K562 (cell line): ENCODE results near the gene SLC25A33. TPM values are rescaled to one million over a fixed set of nuclear protein-coding genes. Genes with fewer than 3 reads are reported as not detected.

Experiments
- ARNT ChIP-seq, 2 experiments: fragments of 450-650 bp; IDR thresholded peaks; 2 replicates each; pipeline ENCODE4 v1.6.1; 2016; ENCODE audit warnings: mild to moderate bottlenecking in 1 of 2
- CXXC5 ChIP-seq: fragments of 250-450 bp; sonication (Bioruptor Pico); IDR thresholded peaks from 2 replicates; pipeline ENCODE4 v1.8.0; 2022; ENCODE audit warnings: inconsistent platforms, mild to moderate bottlenecking, moderate library complexity
- FOSL1 ChIP-seq: fragments of 200-800 bp; sonication (Bioruptor generic); conservative IDR thresholded peaks from 2 replicates; pipeline ENCODE4 v1.6.1; 2016; ENCODE audit warnings: missing genetic modification characterization, missing compliant biosample characterization
- LEF1 ChIP-seq: fragments of 450-650 bp; IDR thresholded peaks from 2 replicates; pipeline ENCODE4 v1.6.1; 2016; ENCODE audit warnings: mild to moderate bottlenecking
- OTX1 ChIP-seq: fragments of 450-650 bp; formaldehyde crosslinking; IDR thresholded peaks from 2 replicates; pipeline ENCODE4 v1.4.0; 2022; ENCODE audit warnings: mild to moderate bottlenecking
- RCOR1 ChIP-seq, 2 experiments: IDR thresholded peaks; 2 replicates each; pipeline ENCODE4 v1.6.1; 2012; ENCODE audit warnings: low read depth in 2 of 2, low read length in 2 of 2, borderline replicate concordance in 1 of 2, improper control_type of control experiment in 1 of 2
- RHOXF2B ChIP-seq: fragments of 250-450 bp; sonication (Bioruptor Pico); conservative IDR thresholded peaks from 2 replicates; pipeline ENCODE4 v1.5.1; 2021
- SIX5 ChIP-seq, 2 experiments: IDR thresholded peaks; 2 replicates each; pipeline ENCODE4 v1.6.1; 2011; ENCODE audit warnings: low read length in 2 of 2, borderline replicate concordance in 1 of 2, low read depth in 1 of 2, mild to moderate bottlenecking in 1 of 2, moderate library complexity in 1 of 2; ENCODE audit not compliant: insufficient read depth in 1 of 2
- SRSF7 ChIP-seq: fragments of 200-400 bp; formaldehyde crosslinking; optimal IDR thresholded peaks from 2 replicates; pipeline ENCODE3; 2017; ENCODE audit warnings: mild to moderate bottlenecking, low read depth, low read length
- ZNF212 ChIP-seq: fragments of 450-650 bp; formaldehyde crosslinking; IDR thresholded peaks from 2 replicates; pipeline ENCODE4 v1.4.0; 2020; ENCODE audit warnings: mild to moderate bottlenecking
- ZNF23 ChIP-seq: fragments of 250-450 bp; sonication (Bioruptor Pico); IDR thresholded peaks from 2 replicates; pipeline ENCODE4 v1.4.0; 2020; ENCODE audit warnings: mild to moderate bottlenecking
- ZNF589 ChIP-seq: fragments of 200-800 bp; sonication (Bioruptor generic); IDR thresholded peaks from 2 replicates; pipeline ENCODE4 v1.6.1; 2016; ENCODE audit warnings: low read depth, missing genetic modification characterization, missing compliant biosample characterization
- polyA plus RNA-seq, 8 experiments: library from polyadenylated mRNA; depleted of rRNA in 4 of 8; stranded (reverse) in 5 of 8; unstranded in 3 of 8; fragments of >200 nt; fragmentation: Nextera tagmentation in 2 of 8; fragmentation: Illumina TruSeq in 1 of 8; extraction: Ambion mirVana in 2 of 8; extraction: Trizol in 1 of 8; gene quantifications; 2 replicates each; pipeline versions ENCODE4 v1.2.1 to v1.2.3, GENCODE V29; 2011 to 2014; ENCODE audit warnings: inconsistent platforms in 1 of 8, missing spikeins in 1 of 8
- total RNA-seq, 7 experiments: library from RNA; depleted of rRNA in 6 of 7; stranded (reverse); fragments of >200 nt in 6 of 7; fragmentation: Illumina TruSeq in 2 of 7; extraction: Trizol in 2 of 7; gene quantifications; 2 replicates each; pipeline versions ENCODE4 v1.2.1 to v1.2.3, GENCODE V29; 2011 to 2021; ENCODE audit warnings: low replicate concordance in 1 of 7
- TF ChIP-seq, protein P1 (sequence below): fragments of 250-450 bp; sonication (Bioruptor Pico); IDR thresholded peaks from 2 replicates; pipeline ENCODE4 v1.4.0; 2020; ENCODE audit warnings: mild to moderate bottlenecking, moderate library complexity, borderline replicate concordance
- TF ChIP-seq, protein P2 (sequence below), 3 experiments: fragments of 200-800 bp in 1 of 3; sonication (Bioruptor generic) in 1 of 3; sonication (generic) in 1 of 3; formaldehyde crosslinking in 1 of 3; IDR thresholded peaks; 2 replicates each; pipeline versions ENCODE4 v1.6.1 to v1.8.0; 2016 to 2022; ENCODE audit warnings: mild to moderate bottlenecking in 2 of 3, missing compliant biosample characterization in 2 of 3, missing genetic modification characterization in 2 of 3, missing genetic modification reagents in 1 of 3
- TF ChIP-seq, protein P3 (sequence below), 2 experiments: fragments of 450-650 bp in 1 of 2; sonication (generic) in 1 of 2; formaldehyde crosslinking; conservative IDR thresholded peaks; 2 replicates each; pipeline versions ENCODE4 v1.4.0 to v1.8.1; 2020 to 2022; ENCODE audit warnings: mild to moderate bottlenecking in 1 of 2, missing genetic modification reagents in 1 of 2
- TF ChIP-seq, protein P4 (sequence below): fragments of 450-650 bp; IDR thresholded peaks from 2 replicates; pipeline ENCODE4 v1.6.1; 2016; ENCODE audit warnings: mild to moderate bottlenecking
- TF ChIP-seq, protein P5 (sequence below): fragments of 250-450 bp; sonication (Bioruptor Pico); IDR thresholded peaks from 2 replicates; pipeline ENCODE4 v1.8.0; 2021; ENCODE audit warnings: moderate library complexity, mild to moderate bottlenecking, inconsistent platforms

Gene SLC25A33
- total and polyA plus RNA-seq, 9 of the 15 experiments (the other 6 are each of a cell fraction or from before 2014, with no cell fraction given): 3.2 to 23.5 (median 17.5) TPM

DNA sequence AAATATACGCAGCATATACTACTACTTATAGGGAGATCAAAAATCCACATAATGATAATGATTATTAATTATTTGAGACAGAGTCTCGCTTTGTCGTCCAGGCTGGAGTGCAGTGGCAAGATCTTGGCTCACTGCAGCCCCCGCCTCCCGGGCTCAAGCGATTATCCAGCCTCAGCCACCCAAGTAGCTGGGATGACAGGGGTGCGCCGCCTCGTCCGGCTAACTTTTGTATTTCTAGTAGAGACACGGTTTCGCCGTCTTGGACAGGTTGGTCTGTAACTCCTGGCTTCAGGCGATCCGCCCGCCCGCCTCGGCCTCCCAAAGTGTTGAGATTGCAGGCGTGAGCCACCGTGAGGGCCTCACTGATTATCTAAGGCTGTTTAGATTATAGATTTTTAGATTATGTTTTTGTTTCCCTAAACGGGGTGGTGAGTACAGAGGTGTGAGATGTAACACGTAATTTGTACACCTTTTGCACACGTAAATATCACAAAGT lies 548 bp upstream of the SLC25A33 start (continued):
- 0 out of 2 replicates have a peak, but pooled peaks have one; percentile 53 for TF ChIP-seq ZNF589 (CRISPR knock-in tag)
- no peak for TF ChIP-seq RCOR1 (IDR thresholded peaks at IDR 0.05; ENCODE audit: borderline replicate concordance in 1 of 2, low read depth in 2 of 2, low read length in 2 of 2)
- TF ChIP-seq SIX5 (IDR thresholded peaks at IDR 0.05; ENCODE audit: borderline replicate concordance in 1 of 2, insufficient read depth in 1 of 2, low read depth in 1 of 2, low read length in 2 of 2): no peak
- 0 out of 2 replicates have a peak, but pooled peaks have one; percentile 24 for TF ChIP-seq FOSL1 (tag)
- TF ChIP-seq ZNF23 (CRISPR knock-in tag): no peak
- TF ChIP-seq ZNF212: no peak
- TF ChIP-seq, protein P1, sequence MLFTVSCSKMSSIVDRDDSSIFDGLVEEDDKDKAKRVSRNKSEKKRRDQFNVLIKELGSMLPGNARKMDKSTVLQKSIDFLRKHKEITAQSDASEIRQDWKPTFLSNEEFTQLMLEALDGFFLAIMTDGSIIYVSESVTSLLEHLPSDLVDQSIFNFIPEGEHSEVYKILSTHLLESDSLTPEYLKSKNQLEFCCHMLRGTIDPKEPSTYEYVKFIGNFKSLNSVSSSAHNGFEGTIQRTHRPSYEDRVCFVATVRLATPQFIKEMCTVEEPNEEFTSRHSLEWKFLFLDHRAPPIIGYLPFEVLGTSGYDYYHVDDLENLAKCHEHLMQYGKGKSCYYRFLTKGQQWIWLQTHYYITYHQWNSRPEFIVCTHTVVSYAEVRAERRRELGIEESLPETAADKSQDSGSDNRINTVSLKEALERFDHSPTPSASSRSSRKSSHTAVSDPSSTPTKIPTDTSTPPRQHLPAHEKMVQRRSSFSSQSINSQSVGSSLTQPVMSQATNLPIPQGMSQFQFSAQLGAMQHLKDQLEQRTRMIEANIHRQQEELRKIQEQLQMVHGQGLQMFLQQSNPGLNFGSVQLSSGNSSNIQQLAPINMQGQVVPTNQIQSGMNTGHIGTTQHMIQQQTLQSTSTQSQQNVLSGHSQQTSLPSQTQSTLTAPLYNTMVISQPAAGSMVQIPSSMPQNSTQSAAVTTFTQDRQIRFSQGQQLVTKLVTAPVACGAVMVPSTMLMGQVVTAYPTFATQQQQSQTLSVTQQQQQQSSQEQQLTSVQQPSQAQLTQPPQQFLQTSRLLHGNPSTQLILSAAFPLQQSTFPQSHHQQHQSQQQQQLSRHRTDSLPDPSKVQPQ: no peak
- TF ChIP-seq, protein P2, sequence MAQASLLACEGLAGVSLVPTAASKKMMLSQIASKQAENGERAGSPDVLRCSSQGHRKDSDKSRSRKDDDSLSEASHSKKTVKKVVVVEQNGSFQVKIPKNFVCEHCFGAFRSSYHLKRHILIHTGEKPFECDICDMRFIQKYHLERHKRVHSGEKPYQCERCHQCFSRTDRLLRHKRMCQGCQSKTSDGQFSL (CRISPR knock-in tag; IDR thresholded peaks at IDR 0.05): no peak
- TF ChIP-seq, protein P2 (tag; IDR thresholded peaks at IDR 0.05): peak in 1 of 2 experiments; percentile 49; a peak in 1 of 4 replicates
- TF ChIP-seq RHOXF2B (CRISPR knock-in tag): no peak
- TF ChIP-seq ARNT (IDR thresholded peaks at IDR 0.05): peak in 1 of 2 experiments; percentile 45; a peak in 1 of 4 replicates
- TF ChIP-seq, protein P3, sequence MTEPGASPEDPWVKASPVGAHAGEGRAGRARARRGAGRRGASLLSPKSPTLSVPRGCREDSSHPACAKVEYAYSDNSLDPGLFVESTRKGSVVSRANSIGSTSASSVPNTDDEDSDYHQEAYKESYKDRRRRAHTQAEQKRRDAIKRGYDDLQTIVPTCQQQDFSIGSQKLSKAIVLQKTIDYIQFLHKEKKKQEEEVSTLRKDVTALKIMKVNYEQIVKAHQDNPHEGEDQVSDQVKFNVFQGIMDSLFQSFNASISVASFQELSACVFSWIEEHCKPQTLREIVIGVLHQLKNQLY (CRISPR knock-in tag; conservative IDR thresholded peaks at IDR 0.05): 0 out of 4 replicates have a peak, but pooled peaks of 1 of the 2 experiments have one; percentile 59
- TF ChIP-seq, protein P4, sequence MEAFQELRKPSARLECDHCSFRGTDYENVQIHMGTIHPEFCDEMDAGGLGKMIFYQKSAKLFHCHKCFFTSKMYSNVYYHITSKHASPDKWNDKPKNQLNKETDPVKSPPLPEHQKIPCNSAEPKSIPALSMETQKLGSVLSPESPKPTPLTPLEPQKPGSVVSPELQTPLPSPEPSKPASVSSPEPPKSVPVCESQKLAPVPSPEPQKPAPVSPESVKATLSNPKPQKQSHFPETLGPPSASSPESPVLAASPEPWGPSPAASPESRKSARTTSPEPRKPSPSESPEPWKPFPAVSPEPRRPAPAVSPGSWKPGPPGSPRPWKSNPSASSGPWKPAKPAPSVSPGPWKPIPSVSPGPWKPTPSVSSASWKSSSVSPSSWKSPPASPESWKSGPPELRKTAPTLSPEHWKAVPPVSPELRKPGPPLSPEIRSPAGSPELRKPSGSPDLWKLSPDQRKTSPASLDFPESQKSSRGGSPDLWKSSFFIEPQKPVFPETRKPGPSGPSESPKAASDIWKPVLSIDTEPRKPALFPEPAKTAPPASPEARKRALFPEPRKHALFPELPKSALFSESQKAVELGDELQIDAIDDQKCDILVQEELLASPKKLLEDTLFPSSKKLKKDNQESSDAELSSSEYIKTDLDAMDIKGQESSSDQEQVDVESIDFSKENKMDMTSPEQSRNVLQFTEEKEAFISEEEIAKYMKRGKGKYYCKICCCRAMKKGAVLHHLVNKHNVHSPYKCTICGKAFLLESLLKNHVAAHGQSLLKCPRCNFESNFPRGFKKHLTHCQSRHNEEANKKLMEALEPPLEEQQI: no peak
- TF ChIP-seq LEF1: peak; percentile 80; the same call in 1 of the 2 replicates
- TF ChIP-seq, protein P5, sequence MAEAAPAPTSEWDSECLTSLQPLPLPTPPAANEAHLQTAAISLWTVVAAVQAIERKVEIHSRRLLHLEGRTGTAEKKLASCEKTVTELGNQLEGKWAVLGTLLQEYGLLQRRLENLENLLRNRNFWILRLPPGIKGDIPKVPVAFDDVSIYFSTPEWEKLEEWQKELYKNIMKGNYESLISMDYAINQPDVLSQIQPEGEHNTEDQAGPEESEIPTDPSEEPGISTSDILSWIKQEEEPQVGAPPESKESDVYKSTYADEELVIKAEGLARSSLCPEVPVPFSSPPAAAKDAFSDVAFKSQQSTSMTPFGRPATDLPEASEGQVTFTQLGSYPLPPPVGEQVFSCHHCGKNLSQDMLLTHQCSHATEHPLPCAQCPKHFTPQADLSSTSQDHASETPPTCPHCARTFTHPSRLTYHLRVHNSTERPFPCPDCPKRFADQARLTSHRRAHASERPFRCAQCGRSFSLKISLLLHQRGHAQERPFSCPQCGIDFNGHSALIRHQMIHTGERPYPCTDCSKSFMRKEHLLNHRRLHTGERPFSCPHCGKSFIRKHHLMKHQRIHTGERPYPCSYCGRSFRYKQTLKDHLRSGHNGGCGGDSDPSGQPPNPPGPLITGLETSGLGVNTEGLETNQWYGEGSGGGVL (CRISPR knock-in tag): no peak
- no peak for TF ChIP-seq SRSF7
- no peak for TF ChIP-seq CXXC5
- TF ChIP-seq OTX1: peak; percentile 67; the same call in 1 of the 2 replicates
